GM18505 (cell line): ENCODE data around the gene SH2D2A.

ENCODE experiments used
- ATAC-seq: cut with Tn5 transposase; IDR thresholded peaks from one replicate; pipeline ENCODE4 v1.9.1; 2021; ENCODE audit not compliant: unreplicated experiment
- POLR2A ChIP-seq: IDR thresholded peaks from 4 replicates; pipeline ENCODE4 v1.6.1; 2011; ENCODE audit warnings: borderline replicate concordance; ENCODE audit not compliant: insufficient read depth, insufficient read length; ENCODE audit errors: extremely low read depth

The SH2D2A gene

DNA sequence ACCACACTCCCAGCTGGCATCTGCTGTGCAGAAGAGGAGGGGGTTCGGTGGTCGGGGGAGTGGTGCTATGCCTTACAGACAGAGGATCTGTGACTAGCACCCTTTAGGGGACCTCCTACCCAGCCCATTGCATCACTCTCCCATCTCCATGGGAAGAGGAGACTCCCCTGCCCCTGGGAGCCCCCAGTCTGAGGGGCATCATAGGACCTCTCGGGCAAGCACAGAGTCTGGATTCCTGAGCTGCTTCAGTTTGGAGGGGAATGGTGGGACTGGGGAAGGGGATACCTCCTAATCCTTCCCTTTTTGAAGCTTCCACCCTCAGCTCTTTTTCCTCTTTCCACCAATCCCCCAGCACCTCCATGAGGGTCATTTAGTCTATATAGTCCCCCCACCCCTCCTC, 40.9 kb upstream of the SH2D2A start:
- no peak for TF ChIP-seq POLR2A
- no peak for ATAC-seq

DNA sequence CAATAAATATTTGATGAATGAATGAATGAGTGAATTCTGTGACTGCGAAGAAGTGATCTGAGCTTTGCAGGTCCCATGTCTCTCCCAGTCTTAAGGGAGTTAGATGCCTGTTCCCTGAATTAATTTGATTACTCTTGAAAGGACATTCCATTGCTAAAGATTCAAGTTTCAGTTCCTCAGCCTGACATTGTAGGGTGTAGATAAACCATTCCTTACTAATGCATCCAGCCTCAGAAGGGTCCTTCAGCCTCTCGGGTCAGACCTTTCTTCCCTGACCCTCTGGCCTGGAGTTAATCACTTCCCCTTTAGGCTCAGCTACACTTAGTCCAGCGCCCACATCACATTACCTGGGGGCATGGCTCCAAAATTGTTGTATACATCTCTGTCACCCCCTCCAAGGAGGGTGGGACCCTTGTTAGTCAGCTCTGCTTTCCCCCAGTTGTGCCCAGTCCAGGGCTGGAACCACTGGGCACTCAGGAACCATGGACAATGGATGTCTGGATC, 39.7 kb upstream of the SH2D2A start:
- no peak for ATAC-seq
- no peak for TF ChIP-seq POLR2A

DNA sequence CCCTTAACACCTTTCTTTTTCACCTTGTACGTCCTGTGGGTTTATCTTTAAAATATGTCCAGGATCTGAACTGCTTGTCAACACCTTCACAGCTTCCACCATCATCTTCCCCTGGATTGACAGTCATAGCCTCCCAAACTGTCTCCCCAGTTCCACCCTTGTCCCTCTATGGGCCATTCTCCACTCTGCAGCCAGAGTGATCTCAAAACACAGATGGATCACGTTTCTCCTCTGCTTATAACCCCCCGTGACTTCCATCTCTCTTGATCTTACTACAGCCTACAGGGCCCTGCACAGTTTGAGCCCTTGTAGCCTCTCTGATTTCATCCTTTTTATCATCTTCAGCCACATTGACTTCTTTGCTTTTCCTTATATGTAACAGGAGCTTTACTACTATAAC, 38.0 kb upstream of the SH2D2A start:
- no peak for TF ChIP-seq POLR2A

DNA sequence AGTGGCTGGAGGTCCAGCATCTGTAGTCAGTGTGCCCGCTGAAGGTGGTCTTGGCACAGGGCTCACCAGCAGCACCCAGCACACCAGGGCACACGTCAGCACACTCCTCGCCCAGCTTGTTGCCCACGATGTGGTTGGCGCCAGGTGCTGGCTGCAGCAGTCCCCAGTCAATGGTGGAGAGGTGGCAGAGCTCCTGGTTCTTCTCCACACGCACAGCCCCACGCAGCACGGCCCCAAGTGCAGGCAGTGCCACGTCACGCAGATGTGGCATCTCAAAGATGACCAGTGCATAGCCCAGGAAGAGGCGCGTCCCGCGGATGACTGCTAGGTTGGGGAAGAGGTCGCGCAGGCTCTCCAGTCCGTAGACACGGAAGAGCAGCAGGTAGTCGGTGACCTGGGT, 37.1 kb upstream of the SH2D2A start:
- no peak for TF ChIP-seq POLR2A
- ATAC-seq, result no peak

More for the DNA sequence above, 38.0 kb upstream of the SH2D2A start:
- no peak for ATAC-seq

DNA sequence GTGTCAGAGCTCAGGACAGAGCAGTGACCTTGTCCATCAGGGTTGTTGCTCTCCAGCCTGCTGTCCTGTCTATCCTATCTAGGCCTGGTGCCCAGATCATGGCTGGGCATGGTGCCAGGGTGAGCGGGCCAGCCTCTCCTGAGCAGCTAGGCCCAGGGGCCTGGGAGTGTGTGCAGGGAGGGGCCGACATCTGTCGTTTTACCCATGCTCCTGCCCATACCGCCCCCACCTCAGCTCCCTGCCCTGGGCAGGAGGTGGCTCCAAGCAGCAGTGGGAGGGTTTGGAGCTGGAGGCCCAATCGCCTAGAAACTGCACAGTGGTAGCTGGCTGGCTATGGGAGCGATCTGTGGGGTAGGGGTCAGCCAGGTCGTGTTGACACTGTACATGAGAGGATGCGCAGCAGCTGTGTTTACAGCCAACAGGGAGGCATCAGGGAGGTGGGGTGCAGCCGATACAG, 35.8 kb upstream of the SH2D2A start:
- TF ChIP-seq POLR2A, result no peak
- ATAC-seq, result no peak

DNA sequence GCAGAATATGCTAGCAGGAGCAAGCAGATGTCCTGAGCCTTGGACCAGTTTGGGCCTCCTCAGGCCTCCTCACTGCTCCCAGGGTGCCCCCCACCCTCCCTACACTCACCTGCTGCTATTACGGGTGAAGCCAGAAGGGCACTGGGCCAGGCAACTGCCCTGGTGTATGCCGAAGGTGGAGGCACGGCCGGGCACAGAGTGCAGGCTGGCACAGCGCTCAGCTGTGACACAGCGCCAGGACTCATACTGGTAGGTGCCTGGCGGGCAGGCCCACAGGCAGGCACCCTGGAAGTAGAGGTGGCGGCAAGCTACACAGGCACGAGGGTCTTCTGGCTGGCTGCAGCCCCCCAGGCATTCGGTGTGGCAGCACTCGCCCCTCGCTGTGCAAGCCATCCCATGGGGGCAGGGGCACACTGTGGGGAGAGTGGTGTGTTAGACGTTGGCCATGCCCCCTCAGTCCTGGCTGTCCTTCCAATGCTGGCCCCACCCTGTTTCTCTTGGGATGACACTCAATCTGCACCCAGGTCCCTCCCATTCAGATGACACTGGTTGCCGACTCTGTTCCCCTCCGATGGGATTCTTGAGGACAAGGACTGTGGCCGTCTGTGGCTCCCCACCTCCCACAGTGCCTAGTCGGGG, 35.2 kb upstream of the SH2D2A start:
- TF ChIP-seq POLR2A, result no peak
- ATAC-seq, result no peak

DNA sequence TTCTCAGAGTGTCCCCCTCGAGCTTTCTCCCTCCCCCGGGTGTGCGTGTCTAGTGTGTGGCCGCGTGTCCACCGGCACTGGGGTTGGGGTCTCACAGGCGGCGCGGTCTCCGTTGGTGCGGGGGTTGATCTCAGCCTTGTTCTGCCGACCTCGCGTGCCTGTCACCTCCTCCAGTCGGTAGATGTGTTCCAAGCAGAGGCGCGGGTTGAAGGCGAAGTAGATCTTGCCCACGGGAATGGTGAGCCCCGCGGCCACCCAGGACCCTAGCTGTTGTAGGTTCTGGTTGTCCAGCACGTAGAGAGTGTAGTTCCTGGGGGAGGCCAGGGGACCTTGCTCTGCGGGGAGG, 32.5 kb upstream of the SH2D2A start:
- TF ChIP-seq POLR2A, result no peak
- no peak for ATAC-seq

DNA sequence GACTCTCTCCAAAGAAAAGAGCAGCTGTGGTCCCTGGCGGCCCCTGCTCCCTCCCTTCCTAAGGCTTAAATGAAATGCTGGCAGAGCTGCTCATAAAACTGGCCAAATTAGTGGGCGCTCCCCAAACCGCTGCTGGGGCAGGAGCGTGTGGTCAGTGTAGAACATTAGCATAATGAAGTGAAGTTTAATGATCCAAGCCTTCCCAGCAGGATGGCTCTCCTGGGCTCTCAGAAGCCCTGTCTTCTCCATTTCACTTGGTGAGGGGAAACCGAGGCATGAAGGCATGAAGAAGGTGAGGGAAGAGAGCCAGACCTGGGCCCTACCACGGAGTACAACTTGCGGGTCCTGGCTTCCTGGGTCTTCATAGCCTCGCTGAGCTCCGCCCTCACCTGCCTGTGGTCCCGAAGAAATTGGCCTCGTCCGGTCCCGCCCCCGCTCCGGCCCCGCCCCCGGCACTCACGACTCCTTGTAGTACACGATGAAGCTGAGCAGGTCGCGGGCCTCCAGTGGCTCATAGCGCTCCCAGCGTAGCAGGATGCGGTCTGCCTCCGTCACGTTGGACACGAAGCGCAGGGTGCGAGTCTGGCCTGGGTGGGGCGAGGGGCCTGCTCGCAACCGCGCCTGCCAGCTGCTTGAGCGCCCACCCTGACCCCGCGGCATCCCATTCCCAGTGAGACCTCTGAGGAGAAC, 32.0 kb upstream of the SH2D2A start:
- TF ChIP-seq POLR2A, result no peak
- no peak for ATAC-seq

DNA sequence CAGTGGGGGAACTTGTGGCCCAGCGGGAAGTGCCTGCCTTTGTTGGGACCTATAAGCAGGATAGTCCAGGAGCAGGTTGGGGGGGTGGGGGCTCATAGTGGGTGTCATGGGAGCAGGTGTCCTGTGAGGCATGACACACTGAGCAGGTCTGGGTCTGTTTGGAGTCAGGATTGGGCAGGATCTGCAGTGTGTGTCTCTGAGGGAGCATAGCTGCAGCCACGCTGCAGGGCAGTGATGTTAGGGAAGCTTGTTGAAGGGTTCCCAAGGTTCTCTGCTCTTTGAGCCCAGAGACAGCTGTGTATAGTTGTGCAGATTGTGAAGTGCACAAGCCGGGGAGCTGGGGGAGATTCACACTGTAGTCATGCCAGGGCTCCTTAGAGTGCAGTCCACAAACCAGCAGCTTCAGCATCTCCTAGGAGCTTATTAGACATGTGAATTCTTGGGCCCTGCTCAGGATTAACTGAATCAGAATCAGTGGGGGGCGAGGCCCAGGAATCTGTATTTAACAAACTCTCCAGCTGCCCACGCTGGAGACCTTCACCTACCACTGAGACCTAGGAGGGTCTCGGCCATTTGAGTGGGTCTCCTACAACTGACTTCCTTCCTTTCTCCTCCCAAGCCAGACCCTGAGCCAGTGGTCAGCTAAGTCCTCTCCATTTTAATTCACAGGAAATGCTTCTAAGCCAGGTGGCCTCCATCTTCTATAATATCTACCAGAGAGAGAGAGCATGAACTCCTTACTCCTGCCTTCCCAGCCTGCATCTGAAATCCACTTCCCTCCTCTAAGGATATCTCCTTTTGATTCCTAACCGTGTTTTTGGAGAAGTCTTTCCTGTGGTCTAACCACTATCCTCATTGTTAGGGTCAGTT, 31.2 kb upstream of the SH2D2A start:
- ATAC-seq, result no peak
- no peak for TF ChIP-seq POLR2A

DNA sequence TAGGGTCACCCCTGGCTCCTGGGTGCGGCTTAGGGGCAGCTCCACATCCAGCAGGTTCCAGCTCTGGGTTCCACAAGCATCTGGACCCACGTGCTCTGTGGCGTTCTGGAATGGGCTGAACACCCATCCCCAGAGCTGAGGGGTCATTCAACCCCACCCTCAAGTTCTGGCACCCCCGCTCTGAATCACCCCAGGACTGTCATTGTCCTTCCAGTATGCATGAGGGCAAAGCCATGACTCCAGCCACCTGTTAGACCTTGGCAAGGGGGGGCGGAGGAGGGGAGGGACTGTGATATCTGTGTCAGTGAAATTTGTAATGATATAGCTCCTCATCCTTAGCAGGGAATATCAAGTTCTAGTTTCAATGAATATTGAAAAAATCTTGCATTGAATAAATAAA, 30.0 kb upstream of the SH2D2A start:
- no peak for ATAC-seq

DNA sequence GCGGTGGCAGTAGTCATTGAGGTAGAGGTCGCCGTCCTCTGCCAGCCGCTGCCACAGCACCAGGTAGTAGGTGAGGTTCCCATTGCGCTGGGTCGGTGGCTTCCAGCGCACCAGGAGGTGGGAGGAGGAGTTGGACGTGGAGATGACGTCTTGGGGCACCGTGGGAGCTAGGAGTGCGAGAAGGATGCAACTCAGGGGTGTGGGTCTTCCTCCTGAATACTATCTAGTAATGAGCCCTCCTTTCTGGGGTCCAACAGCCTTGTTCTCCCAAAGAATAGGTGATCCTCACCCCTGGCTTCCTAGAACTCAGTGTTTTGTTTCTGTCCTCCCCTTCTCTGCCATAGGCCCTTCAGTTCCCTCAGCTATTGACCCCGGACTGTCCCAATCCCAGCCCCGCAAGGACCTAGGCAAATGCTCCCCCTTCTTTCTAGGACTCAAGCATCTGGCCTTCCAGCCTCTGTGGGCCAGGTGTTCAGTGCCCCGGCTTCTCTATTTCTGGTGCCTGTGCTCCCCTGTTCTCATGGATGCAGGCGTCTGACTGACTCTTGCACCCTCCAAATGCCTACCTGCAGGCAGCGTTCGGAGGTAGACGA, 29.4 kb upstream of the SH2D2A start:
- ATAC-seq, result no peak
- TF ChIP-seq POLR2A, result no peak

More for the DNA sequence above, 30.0 kb upstream of the SH2D2A start:
- no peak for TF ChIP-seq POLR2A

DNA sequence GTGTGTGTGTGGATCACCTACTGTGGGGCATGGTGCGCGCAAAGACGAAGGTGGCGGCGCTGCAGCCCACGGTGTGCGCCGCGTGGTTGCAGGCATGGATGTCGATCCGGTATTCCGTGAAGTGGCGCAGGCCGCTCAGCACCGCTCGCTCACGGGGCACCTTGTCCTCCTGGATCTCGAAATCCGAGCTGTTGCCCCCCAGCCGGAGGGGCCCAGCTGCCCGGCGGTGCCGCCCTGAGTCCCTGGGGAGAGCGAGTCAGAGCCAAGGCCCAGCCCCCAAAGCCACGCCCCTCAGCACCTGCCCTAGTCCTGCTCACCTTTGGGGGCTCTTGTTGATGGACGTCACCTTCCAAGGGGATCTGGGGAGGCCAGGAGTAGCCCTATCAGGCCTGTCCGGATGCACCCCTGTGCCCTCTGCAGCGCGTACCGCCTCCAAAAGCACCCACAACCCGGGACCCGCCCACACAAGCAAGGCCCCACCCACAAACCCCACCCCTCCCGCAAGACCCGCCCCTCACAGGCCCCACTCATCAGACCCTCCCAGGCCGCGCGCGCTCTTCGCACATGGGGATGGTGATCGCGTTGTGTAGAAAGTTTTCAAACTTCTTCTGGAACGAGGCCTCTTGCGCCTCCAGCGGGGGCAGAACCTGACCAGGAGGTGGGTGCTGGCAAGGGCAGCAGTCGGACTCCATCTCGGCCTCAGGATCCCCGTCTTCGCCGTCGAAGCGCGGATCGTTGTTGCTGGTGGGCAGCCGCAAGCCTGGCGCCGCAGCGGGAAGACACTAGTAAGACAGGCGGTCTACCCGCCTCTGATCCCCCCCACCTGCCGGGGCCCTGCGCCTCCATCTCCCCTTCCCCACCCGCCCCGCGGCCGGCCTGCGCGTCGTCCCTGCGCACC, 28.7 kb upstream of the SH2D2A start:
- no peak for ATAC-seq
- no peak for TF ChIP-seq POLR2A
